Stimulated activated CD4-positive, alpha-beta T cell treated with anti-CD3 and anti-CD28 coated beads, Interleukin-2, amount 100 ng/mL, for 48 hours (primary cell): ENCODE data around the gene SPOCK2.

Experiments
- DNase-seq, 2 donors: peaks; one replicate each; pipeline ENCODE4 v3.0.0-alpha.2; 2020

Gene SPOCK2

DNA sequence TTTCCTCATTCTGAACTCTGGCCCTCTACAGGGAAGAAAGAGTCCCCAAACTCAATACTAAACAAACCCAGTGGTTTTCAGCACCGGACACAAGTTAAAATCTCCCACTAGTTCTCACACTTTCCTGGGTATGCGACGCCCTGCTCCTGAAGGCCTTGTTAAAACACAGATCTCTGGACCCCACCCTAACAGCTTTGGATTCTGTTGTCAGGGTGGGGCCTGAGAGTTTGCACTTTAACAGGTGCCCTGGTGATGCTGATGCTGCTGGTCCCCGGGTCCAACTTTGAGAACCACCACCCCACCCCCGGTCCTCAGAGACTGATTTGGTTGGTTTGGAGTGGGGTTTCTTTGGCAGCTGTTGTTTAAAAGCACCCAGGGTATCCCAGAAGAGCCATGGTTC is 62.5 kb downstream of the SPOCK2 start:
- DNase-seq: no peak

DNA sequence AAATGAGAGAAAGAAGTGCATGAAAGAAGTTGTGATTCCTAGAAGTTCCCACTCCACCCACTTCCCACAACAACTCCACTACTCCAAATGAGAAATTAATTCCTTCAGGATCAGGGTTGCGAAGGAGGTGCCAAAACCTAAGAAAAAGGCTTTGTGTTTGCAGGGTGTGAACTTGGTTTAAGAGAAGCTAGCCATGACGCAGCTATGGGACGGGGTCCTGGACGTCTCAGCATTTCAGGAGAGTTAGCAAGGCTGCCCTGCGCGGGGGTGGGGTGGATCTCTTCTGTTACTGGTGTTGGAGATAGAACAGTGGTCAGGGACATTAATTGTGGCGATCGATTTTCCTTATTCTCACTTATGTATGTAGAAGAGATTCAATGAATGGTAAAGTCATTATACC is 63.0 kb downstream of the SPOCK2 start:
- no peak for DNase-seq

DNA sequence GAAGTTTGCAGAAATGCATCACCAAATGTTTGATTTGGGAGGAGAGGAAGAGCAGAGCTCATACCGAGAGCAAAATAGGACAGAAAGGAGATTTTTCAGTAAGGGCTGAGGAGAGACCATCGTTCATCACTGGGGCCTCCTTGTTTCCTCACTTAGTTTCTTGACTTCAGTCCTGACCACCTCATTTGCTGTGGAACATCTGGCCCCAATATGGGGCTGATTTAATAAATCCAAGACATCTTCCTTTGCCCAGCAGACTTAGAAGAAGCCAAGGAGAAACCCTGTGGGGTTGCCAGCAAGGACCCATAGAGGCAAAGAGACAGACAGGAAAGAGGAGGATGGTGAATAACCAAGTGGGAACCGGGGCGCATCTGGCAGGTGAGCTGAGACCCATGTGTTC is 63.8 kb downstream of the SPOCK2 start:
- DNase-seq: no peak

DNA sequence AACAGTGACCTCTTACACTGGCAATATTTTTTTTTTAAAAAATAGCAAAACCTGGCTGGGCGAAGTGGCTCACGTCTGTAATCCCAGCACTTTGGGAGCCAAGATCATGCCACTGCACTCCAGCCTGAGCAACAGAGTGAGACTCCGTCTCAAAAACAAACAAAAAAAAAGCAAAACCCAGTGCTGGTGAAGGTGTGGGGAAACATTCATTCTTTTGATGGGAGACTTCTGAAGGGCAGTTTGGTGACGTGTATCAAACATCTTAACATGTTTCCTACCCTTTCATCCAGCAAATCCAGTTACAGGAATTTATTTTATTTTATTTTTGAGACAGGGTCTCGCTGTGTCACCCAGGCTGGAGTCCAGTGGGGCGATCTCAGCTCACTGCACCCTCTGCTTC is 66.1 kb downstream of the SPOCK2 start:
- no peak for DNase-seq

DNA sequence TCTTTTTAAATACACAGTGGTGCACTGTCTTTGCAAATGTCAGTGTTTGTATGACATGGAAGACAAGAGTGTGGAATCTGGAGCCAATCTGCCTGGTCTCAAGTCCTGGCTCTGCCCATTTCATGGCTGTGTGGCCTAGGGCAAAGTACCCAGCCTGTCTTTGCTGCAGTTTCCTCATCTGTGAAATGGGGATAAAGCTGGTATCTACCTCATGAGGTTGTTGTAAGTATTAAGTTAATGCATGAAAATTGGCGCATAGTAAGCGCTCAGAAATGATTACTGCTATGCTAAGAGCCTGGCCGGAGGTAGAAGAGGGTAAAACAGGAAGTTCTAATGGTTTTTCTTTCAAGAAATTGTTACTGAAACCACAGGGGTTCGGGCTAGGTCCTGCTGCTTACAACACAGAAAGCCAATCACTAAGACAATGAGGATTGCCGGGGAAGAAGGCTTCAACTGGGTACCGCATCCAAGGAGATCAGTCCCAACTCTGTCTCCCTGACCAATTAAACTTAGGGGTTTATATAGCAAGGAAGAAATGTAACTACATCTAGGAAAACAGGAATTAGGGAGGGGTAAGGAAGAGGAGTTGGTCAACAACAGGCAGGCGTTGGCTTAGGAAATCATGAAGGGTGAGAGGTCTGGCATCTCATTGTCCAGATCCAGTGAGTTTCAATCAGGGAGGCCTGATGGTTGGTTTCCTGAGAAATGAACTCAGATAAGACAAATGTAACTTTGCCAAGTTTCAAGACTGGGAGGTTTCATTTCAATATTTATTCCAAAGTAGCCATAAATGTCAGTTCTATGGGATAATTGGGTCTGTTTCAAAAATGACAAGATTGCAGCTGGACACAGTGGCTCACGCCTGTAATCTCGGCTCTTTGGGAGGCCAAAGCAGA is 67.2 kb downstream of the SPOCK2 start:
- DNase-seq: no peak

DNA sequence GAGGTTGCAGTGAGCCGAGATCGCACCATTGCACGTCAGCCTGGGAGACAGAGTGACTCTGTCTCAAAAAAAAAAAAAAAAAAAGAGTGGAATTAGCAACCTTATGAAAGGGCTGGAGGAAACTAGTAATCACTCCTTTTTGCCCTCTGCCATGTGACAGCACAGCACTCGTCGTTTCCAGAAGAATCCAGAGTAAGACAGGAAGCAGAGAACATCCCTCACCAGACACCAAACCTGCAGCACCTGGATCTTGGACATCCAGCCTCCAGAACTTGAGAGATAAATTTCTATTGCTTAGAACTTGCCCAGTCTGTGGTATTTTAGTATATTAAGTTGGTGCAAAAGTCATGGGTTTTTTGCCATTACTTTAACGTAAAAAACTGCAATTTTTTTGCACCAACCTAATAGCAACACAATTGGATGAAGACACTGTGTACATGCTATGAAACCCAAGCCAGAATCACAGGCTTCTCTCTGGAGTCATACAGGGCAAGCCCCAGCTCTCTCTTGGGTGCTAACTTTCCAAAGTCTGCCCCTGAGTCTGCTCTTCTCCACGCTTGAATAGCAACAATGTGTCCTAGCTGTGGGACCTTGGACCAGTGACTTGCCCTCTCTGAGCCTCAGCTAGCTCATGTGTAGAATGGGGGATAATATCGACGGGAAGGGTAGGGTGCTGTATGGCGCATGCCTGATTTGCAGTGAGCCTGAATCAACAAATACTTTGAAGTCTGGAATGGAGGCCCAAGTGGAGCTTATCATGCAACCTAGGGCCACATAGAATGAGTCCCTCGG is 69.1 kb downstream of the SPOCK2 start:
- DNase-seq: no peak

DNA sequence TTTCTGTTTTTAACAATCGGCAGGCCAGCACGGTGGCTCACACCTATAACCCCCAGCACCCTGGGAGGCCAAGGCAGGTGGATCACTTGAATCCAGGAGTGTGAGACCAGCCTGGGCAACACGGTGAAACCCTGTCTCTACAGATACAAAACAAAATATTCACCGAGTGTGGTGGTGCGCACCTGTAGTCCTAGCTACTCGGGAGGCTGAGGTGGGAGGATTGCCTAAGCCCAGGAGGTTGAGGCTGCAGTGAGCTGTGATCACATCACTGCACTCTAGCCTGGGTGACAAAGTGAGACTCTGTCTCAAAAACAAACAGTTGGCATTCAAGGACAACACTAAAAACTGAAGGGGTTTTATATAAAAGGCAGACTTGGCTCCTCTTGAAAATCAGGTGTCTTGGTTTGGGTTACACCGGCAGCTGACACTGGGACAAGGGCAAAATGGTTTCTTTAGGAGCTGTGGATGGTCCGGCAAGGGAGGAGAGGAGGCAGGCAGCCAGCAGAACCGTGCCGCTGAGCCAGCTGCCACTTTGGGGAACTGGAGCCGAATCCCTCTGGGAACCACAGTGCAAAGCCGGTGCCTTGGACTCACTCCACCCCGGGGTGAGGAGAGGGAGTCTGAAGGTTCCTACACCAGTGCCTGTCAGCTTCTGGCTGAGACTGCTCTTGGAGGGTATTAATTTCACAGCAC is 71.6 kb downstream of the SPOCK2 start:
- DNase-seq: no peak

GRCh38 chr10:72015841-72016240 is 72.5 kb downstream of the SPOCK2 start:
- DNase-seq: no peak

- no peak for DNase-seq
These were observed 73.4 kb downstream of the SPOCK2 start for GRCh38 chr10:72014785-72015480.

GRCh38 chr10:72014197-72014596 is 74.2 kb downstream of the SPOCK2 start:
- no peak for DNase-seq

DNA sequence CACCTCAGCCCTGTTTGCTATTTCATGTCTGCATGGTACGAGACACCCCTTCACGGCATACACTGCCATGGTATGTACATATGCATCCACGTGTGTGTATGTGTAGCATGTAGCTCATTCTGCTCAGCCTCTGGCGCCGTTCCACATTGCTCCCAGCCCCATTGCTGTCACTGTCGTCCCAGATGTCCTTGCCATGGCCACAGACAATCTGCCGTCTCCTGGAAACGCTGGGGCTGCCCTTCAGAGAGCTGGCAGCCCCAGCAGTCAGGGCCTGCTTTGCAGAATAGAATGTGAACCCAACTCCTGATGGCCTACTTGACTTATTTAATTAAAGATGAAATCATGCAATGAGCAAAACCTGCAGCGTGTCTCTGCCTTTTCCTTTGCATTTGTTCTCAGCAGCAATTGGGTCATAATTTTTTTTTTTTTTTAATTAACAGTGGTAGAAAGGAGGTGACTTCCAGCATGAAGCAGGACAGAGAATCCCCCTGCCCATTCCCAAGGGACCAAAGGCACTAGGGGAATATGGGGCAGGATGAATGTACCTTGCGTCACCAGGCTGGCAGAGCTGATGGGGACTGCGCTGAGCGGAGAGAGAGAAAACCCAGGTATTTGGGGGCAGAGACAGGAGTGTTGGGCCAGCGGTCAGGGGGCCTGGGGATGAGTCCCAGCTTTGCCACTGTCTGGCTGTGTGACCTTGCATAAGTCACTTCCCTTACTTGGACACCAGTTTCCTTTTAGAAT is 75.0 kb downstream of the SPOCK2 start:
- no peak for DNase-seq

DNA sequence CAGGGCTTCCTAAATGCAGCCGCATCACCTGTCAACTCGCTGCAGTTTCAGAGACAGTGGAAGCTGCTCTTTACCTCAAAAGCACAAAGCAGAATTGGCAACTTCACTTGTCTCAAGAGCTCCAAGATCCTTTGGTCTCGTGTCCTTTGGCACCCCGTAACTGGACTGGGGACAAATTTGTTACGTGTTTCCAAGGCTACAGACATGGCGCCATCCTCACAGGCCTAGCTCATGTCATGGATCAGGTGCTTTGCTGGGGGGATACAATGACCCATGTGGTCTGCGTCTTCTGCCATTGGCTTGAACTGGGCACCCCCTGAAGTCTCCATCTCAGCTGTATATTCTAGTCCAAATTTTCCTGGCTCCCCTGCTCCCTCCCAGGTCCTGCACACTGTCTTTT is 75.6 kb downstream of the SPOCK2 start:
- DNase-seq: no peak

DNA sequence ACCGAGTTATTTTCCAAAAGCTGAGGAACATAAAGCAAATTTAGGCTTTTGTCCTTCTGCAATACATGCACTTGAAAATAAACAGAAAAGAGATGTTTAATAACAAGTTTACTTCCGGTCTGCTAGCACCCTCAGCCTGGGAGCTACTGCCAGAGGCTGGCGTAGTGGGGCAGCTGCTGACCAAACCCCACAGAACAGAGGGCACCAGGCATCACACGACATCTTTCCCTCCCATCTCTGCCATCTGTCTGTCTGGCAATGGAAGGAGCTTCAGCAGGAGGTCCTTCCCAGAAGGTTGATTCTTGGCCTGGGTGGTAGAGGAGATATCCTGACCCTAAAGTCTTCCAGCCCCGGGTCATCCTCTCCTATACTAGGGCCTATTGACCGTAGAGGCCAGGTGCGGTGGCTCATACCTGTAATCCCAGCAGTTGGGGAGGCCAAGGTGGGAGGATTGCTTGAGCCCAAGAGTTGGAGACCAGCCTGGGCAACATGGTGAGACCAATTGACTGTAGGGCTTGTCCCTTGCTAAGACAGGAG is 76.3 kb downstream of the SPOCK2 start:
- DNase-seq: no peak

- DNase-seq: no peak
These were observed 76.9 kb downstream of the SPOCK2 start for GRCh38 chr10:72011468-72011867.

- no peak for DNase-seq
These were observed 77.3 kb downstream of the SPOCK2 start for GRCh38 chr10:72011016-72011415.

DNA sequence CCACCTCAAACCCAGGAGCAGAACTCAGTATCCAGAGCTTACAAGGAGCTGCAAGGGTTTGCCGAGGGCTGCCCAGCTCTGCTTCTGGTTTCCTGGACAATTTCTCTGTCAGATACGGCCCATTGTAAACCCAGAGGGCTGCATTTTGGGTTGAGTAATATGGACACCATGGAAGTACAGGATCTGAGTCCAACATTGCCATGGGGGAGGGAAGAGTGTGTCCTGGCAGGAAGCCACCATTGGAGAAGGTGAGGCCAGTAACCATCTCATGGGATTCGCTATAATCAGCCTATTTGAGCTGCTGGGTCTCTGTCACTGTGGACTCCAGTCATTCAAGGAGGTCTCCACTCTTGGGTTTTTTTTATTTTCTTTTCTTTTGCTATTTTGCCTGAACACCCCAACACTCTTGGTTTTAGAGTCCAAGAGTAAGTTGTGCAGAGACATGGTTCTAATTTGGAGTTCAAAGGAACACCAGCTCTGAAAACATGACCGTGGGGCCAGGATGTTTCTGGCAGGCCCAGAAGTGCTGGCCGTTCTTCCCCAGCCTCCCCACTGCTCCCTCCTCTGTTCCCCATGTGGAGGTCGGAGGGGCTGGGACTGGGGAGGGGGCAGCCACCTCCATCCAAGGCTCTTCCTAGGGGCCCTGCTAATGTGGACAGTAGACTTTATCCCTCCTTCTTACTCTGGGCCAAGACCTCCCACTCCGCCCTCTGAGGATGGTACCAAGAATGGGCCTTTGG is 77.9 kb downstream of the SPOCK2 start:
- no peak for DNase-seq

DNA sequence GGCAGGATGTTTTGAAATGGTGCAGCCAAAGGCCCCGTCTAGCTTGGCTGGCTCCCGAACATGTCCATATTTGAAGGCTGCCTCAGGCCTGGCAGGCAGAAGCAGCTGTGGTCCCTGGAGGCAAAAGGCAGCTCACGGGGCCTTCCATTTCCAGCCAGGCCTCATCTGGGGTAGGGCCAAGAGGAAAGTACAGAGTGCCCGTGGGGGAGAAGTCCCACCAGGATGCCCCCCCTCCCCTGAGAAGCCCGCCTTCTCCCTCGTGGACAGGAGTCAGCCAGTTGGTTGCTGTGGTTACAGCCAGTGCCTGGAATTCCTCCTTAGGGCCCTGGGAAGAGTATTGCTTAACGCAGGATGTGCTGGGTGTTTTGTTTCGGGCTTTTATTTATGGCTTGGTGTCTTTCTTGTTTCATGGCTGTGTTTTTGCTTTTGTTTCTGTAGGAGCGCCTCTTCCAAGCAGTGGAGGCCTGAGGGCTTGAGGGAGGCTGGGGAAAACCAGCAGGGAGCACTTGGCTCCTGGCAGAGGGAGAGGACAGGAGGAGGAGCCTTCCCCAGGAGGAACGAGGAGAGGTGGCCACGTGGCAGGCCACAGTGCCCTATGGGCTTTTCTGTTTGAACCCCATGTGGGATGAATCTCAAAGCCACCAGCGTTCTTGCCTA is 78.8 kb downstream of the SPOCK2 start:
- DNase-seq: no peak

DNA sequence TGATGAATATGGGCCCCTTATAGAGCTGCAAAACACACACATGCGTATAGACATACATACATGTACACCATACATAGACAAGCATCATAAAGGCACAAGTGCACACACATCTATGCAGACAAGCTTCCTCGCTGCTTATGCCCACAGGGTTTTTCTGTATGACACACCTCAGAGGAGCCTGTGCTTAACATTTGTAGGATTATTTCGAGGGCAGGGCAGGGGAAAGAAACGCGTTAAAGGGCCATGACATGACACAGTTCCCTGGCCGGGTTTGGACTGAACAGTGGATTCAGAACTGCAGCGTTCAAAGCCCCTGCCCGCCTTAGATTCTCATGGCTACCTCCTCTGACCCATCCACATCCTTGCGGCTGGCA is 79.3 kb downstream of the SPOCK2 start:
- DNase-seq: no peak
